ENCODE data around the gene MYO18A.

Gene MYO18A

DNA sequence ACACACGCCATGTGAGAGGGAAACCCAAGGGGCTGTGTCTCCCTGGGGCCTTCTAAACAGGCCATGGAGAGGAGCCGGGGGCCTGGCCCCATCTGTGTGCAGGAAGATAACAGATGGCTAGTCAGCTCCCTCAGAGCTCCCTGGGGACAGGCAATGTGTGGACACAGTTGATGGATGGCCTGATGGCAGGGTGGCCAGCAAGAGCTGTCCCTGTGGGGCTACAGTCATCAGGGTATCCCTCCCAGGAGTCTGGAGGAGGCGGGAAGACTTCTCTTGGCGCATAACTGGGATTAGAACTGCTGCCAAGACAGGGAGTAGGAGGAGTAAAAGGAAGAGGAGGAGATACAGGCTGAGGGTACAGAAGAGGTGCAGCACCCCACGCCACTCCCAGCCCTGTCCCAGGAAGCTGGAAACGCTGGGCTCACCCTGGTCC is 17.3 kb downstream of the MYO18A start:
- Histone ChIP-seq H3K27ac (ENCODE audit: extremely low read depth, low read depth, low read length) (no peak overlapping the region), H3K4me3 (ENCODE audit: low read depth, low read length) (no peak overlapping the region), H3K9me3 (ENCODE audit: control insufficient read depth, insufficient read depth, low read depth, low read length) (no peaks in the 10 kb centered on the region), H3K4me1 (ENCODE audit: control insufficient read depth, insufficient read depth, low read length) (peaks cover 5% of the 10 kb centered on the region; the same call in 1 of the 2 replicates), H3K36me3 (ENCODE audit: control insufficient read depth in 2 of 2, insufficient read depth in 1 of 2, low read length in 2 of 2) (peaks cover 0 to 36% of the 10 kb centered on the region in 2 experiments; a peak in 1 of 3 replicates)
- POLR2A ChIA-PET = interaction anchor here (1.4 kb wide), 1 partner anchor 14 kb away, joined by 6 read pairs; no protein-coding TSS in a partner anchor
- TF ChIP-seq ZIC2 (tag by site-specific recombination; IDR thresholded peaks at IDR 0.05) (peak; percentile 93), GLIS2 (tag by site-specific recombination; IDR thresholded peaks at IDR 0.05) (peak; percentile 44; the same call in 1 of the 2 replicates), OSR2 (tag by site-specific recombination; IDR thresholded peaks at IDR 0.05) (0 out of 2 replicates have a peak, but pooled peaks have one; percentile 11), SP7 (tag by site-specific recombination; IDR thresholded peaks at IDR 0.05) (peak; percentile 27; the same call in 1 of the 2 replicates), EGR2 (tag by site-specific recombination; IDR thresholded peaks at IDR 0.05; ENCODE audit: low read depth) (0 out of 2 replicates have a peak, but pooled peaks have one; percentile 42), GLIS1 (tag by site-specific recombination; IDR thresholded peaks at IDR 0.05) (peak; percentile 99), TRIM28 (IDR thresholded peaks at IDR 0.05; ENCODE audit: borderline replicate concordance, low read length) (no peak), ZSCAN23 (tag by site-specific recombination; IDR thresholded peaks at IDR 0.05) (no peak)
- TF ChIP-seq, protein P1, sequence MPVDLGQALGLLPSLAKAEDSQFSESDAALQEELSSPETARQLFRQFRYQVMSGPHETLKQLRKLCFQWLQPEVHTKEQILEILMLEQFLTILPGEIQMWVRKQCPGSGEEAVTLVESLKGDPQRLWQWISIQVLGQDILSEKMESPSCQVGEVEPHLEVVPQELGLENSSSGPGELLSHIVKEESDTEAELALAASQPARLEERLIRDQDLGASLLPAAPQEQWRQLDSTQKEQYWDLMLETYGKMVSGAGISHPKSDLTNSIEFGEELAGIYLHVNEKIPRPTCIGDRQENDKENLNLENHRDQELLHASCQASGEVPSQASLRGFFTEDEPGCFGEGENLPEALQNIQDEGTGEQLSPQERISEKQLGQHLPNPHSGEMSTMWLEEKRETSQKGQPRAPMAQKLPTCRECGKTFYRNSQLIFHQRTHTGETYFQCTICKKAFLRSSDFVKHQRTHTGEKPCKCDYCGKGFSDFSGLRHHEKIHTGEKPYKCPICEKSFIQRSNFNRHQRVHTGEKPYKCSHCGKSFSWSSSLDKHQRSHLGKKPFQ (tag by site-specific recombination; IDR thresholded peaks at IDR 0.05) = 0 out of 2 replicates have a peak, but pooled peaks have one; percentile 43
- CTCF ChIA-PET = interaction anchor here (0.9 to 3.2 kb wide), 6 partner anchors 13 to 430 kb away, joined by 3 to 13 read pairs (median 4); partner anchors contain the start of genes ANKRD13B and MYO18A

DNA sequence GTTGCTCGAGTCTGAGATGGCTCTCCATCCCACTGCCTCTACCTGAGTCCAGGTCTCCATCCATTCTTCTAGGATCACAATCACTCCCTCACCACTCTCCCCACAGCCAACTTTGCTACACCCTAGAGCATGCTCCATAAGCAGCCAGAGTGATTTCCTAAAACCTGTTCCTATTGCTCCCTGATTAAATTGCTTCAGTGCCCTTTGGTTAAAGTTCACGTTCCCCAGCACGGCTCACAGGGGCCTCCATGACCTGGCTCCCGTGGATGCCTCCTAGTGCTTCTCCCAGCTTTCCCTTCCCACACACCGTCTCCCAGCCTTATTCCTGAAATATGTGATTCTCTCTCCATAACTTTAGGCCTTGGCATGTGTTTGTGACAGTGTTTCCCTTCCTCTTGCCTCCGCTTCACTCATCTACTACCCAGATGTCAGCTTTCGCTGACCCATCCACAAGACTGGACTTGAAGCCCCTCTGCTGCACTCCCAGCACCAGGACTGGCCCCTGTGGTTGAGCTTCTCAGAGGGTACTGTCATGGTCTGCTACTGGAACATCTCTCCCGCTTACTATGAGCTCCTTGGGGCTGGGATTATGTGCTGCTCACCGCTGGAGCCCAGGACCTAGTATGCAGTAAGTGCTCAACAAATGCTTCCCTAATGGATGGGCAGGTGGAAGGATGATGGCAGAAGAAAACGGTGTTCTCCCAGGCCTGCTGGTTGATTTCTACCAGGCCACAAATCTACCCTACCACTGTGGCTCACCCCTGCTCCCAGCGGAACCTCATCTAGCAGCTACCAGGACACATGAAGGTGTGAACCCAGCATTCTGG is 17.9 kb downstream of the MYO18A start:
- POLR2A ChIA-PET = no interaction called here
- CTCF ChIA-PET = interaction anchor here (0.9 to 3.2 kb wide), 5 partner anchors 13 to 38 kb away, joined by 3 to 13 read pairs (median 4); no protein-coding TSS in a partner anchor
- no peak overlapping the region for H3K27ac ChIP-seq (ENCODE audit: extremely low read depth, low read depth, low read length)
- peaks cover 0 to 36% of the 10 kb centered on the region in 2 experiments; a peak in 1 of 3 replicates for H3K36me3 ChIP-seq (ENCODE audit: control insufficient read depth in 2 of 2, insufficient read depth in 1 of 2, low read length in 2 of 2)
- TF ChIP-seq, protein P2, sequence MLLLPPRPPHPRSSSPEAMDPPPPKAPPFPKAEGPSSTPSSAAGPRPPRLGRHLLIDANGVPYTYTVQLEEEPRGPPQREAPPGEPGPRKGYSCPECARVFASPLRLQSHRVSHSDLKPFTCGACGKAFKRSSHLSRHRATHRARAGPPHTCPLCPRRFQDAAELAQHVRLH (tag by site-specific recombination; IDR thresholded peaks at IDR 0.05) = no peak
- H3K4me3 ChIP-seq (ENCODE audit: low read depth, low read length) = no peak overlapping the region
- H3K4me1 ChIP-seq (ENCODE audit: control insufficient read depth, insufficient read depth, low read length) = peaks cover 5% of the 10 kb centered on the region; the same call in 1 of the 2 replicates
- H3K9me3 ChIP-seq (ENCODE audit: control insufficient read depth, insufficient read depth, low read depth, low read length) = no peaks in the 10 kb centered on the region

DNA sequence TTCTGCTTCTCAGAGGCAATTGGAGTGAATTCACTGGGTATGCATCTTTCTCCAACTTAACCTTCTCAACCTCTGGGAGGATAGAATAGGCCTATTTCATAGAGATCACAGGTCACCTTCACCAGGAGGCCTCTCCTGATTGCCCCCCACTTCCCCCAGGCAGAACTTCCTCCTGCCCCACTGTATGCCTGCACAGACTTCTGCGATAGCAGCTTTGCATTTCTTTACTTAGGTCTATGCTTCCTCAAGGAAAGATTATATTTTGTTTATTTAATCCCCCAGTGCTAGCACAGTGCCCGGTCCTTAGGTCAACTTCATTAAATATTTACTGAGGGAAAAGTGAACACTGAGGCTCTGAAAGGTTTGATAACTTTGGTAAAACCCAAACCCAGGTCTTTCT is 19.9 kb downstream of the MYO18A start:
- Histone ChIP-seq H3K9me3 (ENCODE audit: control insufficient read depth, insufficient read depth, low read depth, low read length) (no peaks in the 10 kb centered on the region), H3K36me3 (ENCODE audit: control insufficient read depth in 2 of 2, insufficient read depth in 1 of 2, low read length in 2 of 2) (peaks cover 0 to 17% of the 10 kb centered on the region in 2 experiments; a peak in 1 of 3 replicates), H3K4me3 (ENCODE audit: low read depth, low read length) (no peak overlapping the region), H3K4me1 (ENCODE audit: control insufficient read depth, insufficient read depth, low read length) (peaks cover 8% of the 10 kb centered on the region), H3K27ac (ENCODE audit: extremely low read depth, low read depth, low read length) (no peak overlapping the region)
- ChIA-PET POLR2A (interaction anchor here (1.0 kb wide), 1 partner anchor 17 kb away, joined by 4 read pairs; no protein-coding TSS in a partner anchor), CTCF (interaction anchor here (0.6 to 1.9 kb wide), 4 partner anchors 10 to 454 kb away, joined by 3 to 7 read pairs (median 4); no protein-coding TSS in a partner anchor)
- TF ChIP-seq ZNF561 (tag by site-specific recombination; IDR thresholded peaks at IDR 0.05; ENCODE audit: borderline replicate concordance) = no peak
- TF ChIP-seq ZNF266 (tag by site-specific recombination; IDR thresholded peaks at IDR 0.05; ENCODE audit: low read depth) = no peak
- TF ChIP-seq PRDM1 (tag by site-specific recombination; IDR thresholded peaks at IDR 0.05) = no peak
- no peak for TF ChIP-seq ZNF658 (tag by site-specific recombination; IDR thresholded peaks at IDR 0.05)
- TF ChIP-seq, protein P3, sequence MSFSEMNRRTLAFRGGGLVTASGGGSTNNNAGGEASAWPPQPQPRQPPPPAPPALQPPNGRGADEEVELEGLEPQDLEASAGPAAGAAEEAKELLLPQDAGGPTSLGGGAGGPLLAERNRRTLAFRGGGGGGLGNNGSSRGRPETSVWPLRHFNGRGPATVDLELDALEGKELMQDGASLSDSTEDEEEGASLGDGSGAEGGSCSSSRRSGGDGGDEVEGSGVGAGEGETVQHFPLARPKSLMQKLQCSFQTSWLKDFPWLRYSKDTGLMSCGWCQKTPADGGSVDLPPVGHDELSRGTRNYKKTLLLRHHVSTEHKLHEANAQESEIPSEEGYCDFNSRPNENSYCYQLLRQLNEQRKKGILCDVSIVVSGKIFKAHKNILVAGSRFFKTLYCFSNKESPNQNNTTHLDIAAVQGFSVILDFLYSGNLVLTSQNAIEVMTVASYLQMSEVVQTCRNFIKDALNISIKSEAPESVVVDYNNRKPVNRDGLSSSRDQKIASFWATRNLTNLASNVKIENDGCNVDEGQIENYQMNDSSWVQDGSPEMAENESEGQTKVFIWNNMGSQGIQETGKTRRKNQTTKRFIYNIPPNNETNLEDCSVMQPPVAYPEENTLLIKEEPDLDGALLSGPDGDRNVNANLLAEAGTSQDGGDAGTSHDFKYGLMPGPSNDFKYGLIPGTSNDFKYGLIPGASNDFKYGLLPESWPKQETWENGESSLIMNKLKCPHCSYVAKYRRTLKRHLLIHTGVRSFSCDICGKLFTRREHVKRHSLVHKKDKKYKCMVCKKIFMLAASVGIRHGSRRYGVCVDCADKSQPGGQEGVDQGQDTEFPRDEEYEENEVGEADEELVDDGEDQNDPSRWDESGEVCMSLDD (tag by site-specific recombination; IDR thresholded peaks at IDR 0.05) = no peak
- no peak for TF ChIP-seq ZNF133 (tag by site-specific recombination; IDR thresholded peaks at IDR 0.05)
- peak; percentile 86 for TF ChIP-seq GLIS1 (tag by site-specific recombination; IDR thresholded peaks at IDR 0.05)
- TF ChIP-seq ZXDB (tag by site-specific recombination; IDR thresholded peaks at IDR 0.05) = no peak

All from HEK293 (cell line).